IMR-90 (cell line): ENCODE data around the gene LRRTM3. TPM values are rescaled to one million over a fixed set of nuclear protein-coding genes. Genes with fewer than 3 reads are reported as not detected.

Source experiments
- ATAC-seq: fragments of 200-7000 bp; cut with Tn5 transposase; 2 replicates; pipeline ENCODE4 v1.9.1; 2020; ENCODE audit warnings: low read depth, mild to moderate bottlenecking, moderate library complexity
- BruUV-seq: library from RNA; stranded (reverse); fragments of 400-500 nt; replicated peaks from 2 replicates; lab custom pipeline; 2021; lab: Mats Ljungman, UMichigan
- CTCF ChIA-PET: fragments of 300-600 bp; formaldehyde crosslinking; extraction: SDS; loops from one replicate; lab custom pipeline; 2021; ENCODE audit warnings: antibody characterized with exemption; lab: Yijun Ruan, JAX
- POLR2A ChIA-PET: fragments of 300-600 bp; sonication (Branson Sonifier 250); formaldehyde crosslinking; loops from one replicate; lab custom pipeline; 2022; ENCODE audit warnings: antibody characterized with exemption; ENCODE audit not compliant: unreplicated experiment; lab: Charles Lee
- DNase-seq: peaks from one replicate; pipeline ENCODE4 v3.0.0; 2013
- H2AFZ ChIP-seq: replicated peaks from 2 replicates; pipeline ENCODE3; 2013; ENCODE audit warnings: low read length, mild to moderate bottlenecking; ENCODE audit not compliant: poor library complexity
- H2AK5ac ChIP-seq: 2 replicates; pipeline ENCODE4 v1.6.1; 2013; ENCODE audit warnings: low read depth, low read length, inconsistent platforms
- H2AK9ac ChIP-seq: replicated peaks from 2 replicates; pipeline ENCODE3; 2013; ENCODE audit warnings: mild to moderate bottlenecking, low read depth, low read length, moderate library complexity; ENCODE audit not compliant: poor library complexity
- H2BK120ac ChIP-seq: 2 replicates; pipeline ENCODE4 v1.6.1; 2013; ENCODE audit warnings: low read depth, low read length, inconsistent platforms
- H2BK15ac ChIP-seq: 3 replicates; pipeline ENCODE4 v1.6.1; 2013; ENCODE audit warnings: low read depth, low read length, inconsistent platforms
- H2BK20ac ChIP-seq: 2 replicates; pipeline ENCODE4 v1.6.1; 2013; ENCODE audit warnings: low read depth, mild to moderate bottlenecking, inconsistent platforms, low read length, moderate library complexity
- H2BK5ac ChIP-seq: 2 replicates; pipeline ENCODE4 v1.6.1; 2013; ENCODE audit warnings: mild to moderate bottlenecking, low read depth, low read length, inconsistent platforms; ENCODE audit not compliant: poor library complexity, severe bottlenecking
- H3K14ac ChIP-seq: replicated peaks from 2 replicates; pipeline ENCODE4 v1.6.1; 2013; ENCODE audit warnings: low read depth, low read length, inconsistent platforms
- H3K18ac ChIP-seq: 2 replicates; pipeline ENCODE4 v1.6.1; 2013; ENCODE audit warnings: low read depth, low read length, control low read depth
- H3K23ac ChIP-seq: 2 replicates; pipeline ENCODE4 v1.6.1; 2013; ENCODE audit warnings: low read depth, low read length, inconsistent platforms
- H3K27ac ChIP-seq: 2 replicates; pipeline ENCODE4 v1.5.1; 2013; ENCODE audit warnings: mild to moderate bottlenecking, control low read depth, low read length; ENCODE audit not compliant: insufficient read depth
- H3K27me3 ChIP-seq: 2 replicates; pipeline ENCODE4 v1.6.1; 2013; ENCODE audit warnings: low read length; ENCODE audit not compliant: control insufficient read depth, insufficient read depth
- H3K36me3 ChIP-seq: 2 replicates; pipeline ENCODE4 v1.6.1; 2013; ENCODE audit warnings: low read length, mixed read lengths; ENCODE audit not compliant: control insufficient read depth, insufficient read depth
- H3K4ac ChIP-seq: 2 replicates; pipeline ENCODE4 v1.6.1; 2013; ENCODE audit warnings: low read depth, low read length, inconsistent platforms
- H3K4me1 ChIP-seq: 2 replicates; pipeline ENCODE4 v1.6.1; 2013; ENCODE audit warnings: low read length, mixed read lengths; ENCODE audit not compliant: control insufficient read depth, insufficient read depth
- H3K4me2 ChIP-seq: 2 replicates; pipeline ENCODE4 v1.6.1; 2013; ENCODE audit warnings: low read depth, mild to moderate bottlenecking, control low read depth, low read length, moderate library complexity
- H3K4me3 ChIP-seq: 2 replicates; pipeline ENCODE4 v1.5.1; 2013; ENCODE audit warnings: low read depth, mild to moderate bottlenecking, control low read depth, low read length, moderate library complexity; ENCODE audit not compliant: insufficient read depth
- H3K56ac ChIP-seq: 2 replicates; pipeline ENCODE4 v1.6.1; 2013; ENCODE audit warnings: low read length, inconsistent platforms; ENCODE audit not compliant: insufficient read depth; ENCODE audit errors: extremely low read depth
- H3K79me1 ChIP-seq, 2 experiments: 2 replicates each; pipeline ENCODE4 v1.6.1; 2013; ENCODE audit warnings: low read length in 2 of 2, inconsistent platforms in 1 of 2, low read depth in 1 of 2
- H3K9ac ChIP-seq: 2 replicates; pipeline ENCODE4 v1.6.1; 2013; ENCODE audit warnings: low read depth, low read length, control low read depth
- H3K9me1 ChIP-seq: 2 replicates; pipeline ENCODE4 v1.6.1; 2013; ENCODE audit warnings: low read length, inconsistent platforms; ENCODE audit not compliant: insufficient read depth
- H3K9me3 ChIP-seq: 2 replicates; pipeline ENCODE4 v1.6.1; 2013; ENCODE audit warnings: low read length; ENCODE audit not compliant: control insufficient read depth, insufficient read depth
- H4K20me1 ChIP-seq: 2 replicates; pipeline ENCODE4 v1.6.1; 2013; ENCODE audit warnings: low read length, inconsistent platforms; ENCODE audit not compliant: insufficient read depth
- H4K5ac ChIP-seq: 2 replicates; pipeline ENCODE4 v1.6.1; 2013; ENCODE audit warnings: mild to moderate bottlenecking, low read depth, low read length, control low read depth
- H4K8ac ChIP-seq, 2 experiments: 2 replicates each; pipeline ENCODE4 v1.6.1; 2013; ENCODE audit warnings: low read depth in 2 of 2, low read length in 2 of 2, control low read depth in 1 of 2, inconsistent platforms in 1 of 2
- H4K91ac ChIP-seq: 2 replicates; pipeline ENCODE4 v1.6.1; 2013; ENCODE audit warnings: low read depth, low read length, inconsistent platforms; ENCODE audit not compliant: insufficient read depth
- BHLHE40 ChIP-seq: fragments of 150-350 bp; IDR thresholded peaks from 2 replicates; pipeline ENCODE4 v1.6.1; 2016; ENCODE audit warnings: mild to moderate bottlenecking, low read depth, low read length
- FOS ChIP-seq: fragments of 150-350 bp; IDR thresholded peaks from 2 replicates; pipeline ENCODE4 v1.6.1; 2016; ENCODE audit warnings: low read depth, low read length
- MAFK ChIP-seq: IDR thresholded peaks from 2 replicates; pipeline ENCODE4 v1.6.1; 2012; ENCODE audit warnings: low read depth, low read length, improper control_type of control experiment
- MAZ ChIP-seq: IDR thresholded peaks from 2 replicates; pipeline ENCODE4 v1.6.1; 2012; ENCODE audit warnings: low read depth, mild to moderate bottlenecking, low read length, improper control_type of control experiment, moderate library complexity, borderline replicate concordance
- MXI1 ChIP-seq: IDR thresholded peaks from 2 replicates; pipeline ENCODE4 v1.6.1; 2012; ENCODE audit warnings: low read depth, mild to moderate bottlenecking, low read length, moderate library complexity, borderline replicate concordance
- NFE2L2 ChIP-seq: fragments of 150-350 bp; IDR thresholded peaks from 2 replicates; pipeline ENCODE4 v1.6.1; 2016; ENCODE audit warnings: low read depth, mild to moderate bottlenecking, low read length
- RCOR1 ChIP-seq: IDR thresholded peaks from 2 replicates; pipeline ENCODE4 v1.6.1; 2012; ENCODE audit warnings: mild to moderate bottlenecking, low read length, improper control_type of control experiment; ENCODE audit not compliant: insufficient replicate concordance
- SMC3 ChIP-seq: fragments of 150-350 bp; IDR thresholded peaks from 2 replicates; pipeline ENCODE4 v1.6.1; 2016; ENCODE audit warnings: low read depth, mild to moderate bottlenecking, antibody characterized with exemption, low read length, moderate library complexity
- WGBS, 2 experiments: methylation state at CpG; one replicate each; pipeline versions ENCODE4 v1.1.5 to v1.1.7; 2013; ENCODE audit warnings: missing lambda C conversion rate in 2 of 2; ENCODE audit not compliant: insufficient read length in 1 of 2; ENCODE audit errors: extremely low coverage in 2 of 2; 5-methylcytosine and 5-hydroxymethylcytosine counted together
- dilution Hi-C: fragments of 300-500 bp; cut with HindIII; formaldehyde crosslinking; loops from one replicate; pipeline ENCODE4 v1.14.3; 2018; ENCODE audit warnings: low sequenced_read_pairs; ENCODE audit not compliant: unreplicated experiment
- in situ Hi-C: fragments of 300-500 bp; cut with MboI; formaldehyde crosslinking; loops from 3 replicates; pipeline ENCODE4 v1.14.3; 2019; ENCODE audit warnings: low sequenced_read_pairs, inconsistent platforms, mixed read lengths
- intact Hi-C: fragments of 100-400 bp; cut with micrococcal nuclease; formaldehyde crosslinking; loops from 2 replicates; pipeline ENCODE4 v1.10.0; 2022
- polyA plus RNA-seq, 3 experiments: library from polyadenylated mRNA; depleted of rRNA; stranded (reverse); fragments of >200 nt; gene quantifications; 2 replicates each; pipeline ENCODE4 v1.2.3, GENCODE V29; 2012; ENCODE audit warnings: low replicate concordance in 1 of 3
- total RNA-seq: library from RNA; depleted of rRNA; stranded (reverse); fragments of >200 nt; gene quantifications from 2 replicates; pipeline ENCODE4 v1.2.3, GENCODE V29; 2012

LRRTM3 gene
- total and polyA plus RNA-seq, 2 of the 4 experiments (the other 2 are of a cell fraction) = under 0.01 TPM; not detected in 1

GRCh38 chr10:66958466-66958865, 32.6 kb downstream of the LRRTM3 start:
- Histone ChIP-seq H3K36me3 (no peaks in the 10 kb centered on the region), H4K8ac (no peak overlapping the region), H2BK120ac (no peak overlapping the region), H3K56ac (no peak overlapping the region), H3K27me3 (no peaks in the 10 kb centered on the region), H3K23ac (no peak overlapping the region), H4K20me1 (no peaks in the 10 kb centered on the region), H2BK15ac (no peak overlapping the region), H3K79me1 (no peaks in the 10 kb centered on the region), H2AK9ac (no peak overlapping the region), H3K4me3 (no peak overlapping the region), H3K9me1 (no peaks in the 10 kb centered on the region), H3K4me1 (no peaks in the 10 kb centered on the region), H2AFZ (no peak overlapping the region), H2BK20ac (no peak overlapping the region), H2BK5ac (no peak overlapping the region), H3K4me2 (no peak overlapping the region), H3K9me3 (no peaks in the 10 kb centered on the region), H2AK5ac (no peak overlapping the region), H4K91ac (no peak overlapping the region), H3K4ac (no peak overlapping the region), H3K27ac (no peak overlapping the region), H3K18ac (no peak overlapping the region), H4K5ac (no peak overlapping the region), H3K14ac (no peak overlapping the region), H3K9ac (no peak overlapping the region)
- dilution Hi-C loops (no loop called here), intact Hi-C loops (no loop called here), in situ Hi-C loops (no loop called here)
- TF ChIP-seq MXI1 = no peak
- no peak for TF ChIP-seq MAZ
- no peak for TF ChIP-seq MAFK
- no peak for TF ChIP-seq FOS
- no peak for TF ChIP-seq NFE2L2
- no peak for TF ChIP-seq SMC3
- no peak for TF ChIP-seq RCOR1
- no peak for TF ChIP-seq BHLHE40
- no TSS peak for BruUV-seq
- ChIA-PET POLR2A (no interaction called here), CTCF (interaction anchor here (0.6 kb wide), 2 partner anchors 18 to 64 kb away, joined by 3 to 4 read pairs; no protein-coding TSS in a partner anchor)
- WGBS, 2 experiments = no CpG with 5 or more reads among the region's 2 CpGs
- no peak for DNase-seq
- no peak for ATAC-seq
